Measurements from ENCODE around the gene ARG2.

The ARG2 gene

DNA sequence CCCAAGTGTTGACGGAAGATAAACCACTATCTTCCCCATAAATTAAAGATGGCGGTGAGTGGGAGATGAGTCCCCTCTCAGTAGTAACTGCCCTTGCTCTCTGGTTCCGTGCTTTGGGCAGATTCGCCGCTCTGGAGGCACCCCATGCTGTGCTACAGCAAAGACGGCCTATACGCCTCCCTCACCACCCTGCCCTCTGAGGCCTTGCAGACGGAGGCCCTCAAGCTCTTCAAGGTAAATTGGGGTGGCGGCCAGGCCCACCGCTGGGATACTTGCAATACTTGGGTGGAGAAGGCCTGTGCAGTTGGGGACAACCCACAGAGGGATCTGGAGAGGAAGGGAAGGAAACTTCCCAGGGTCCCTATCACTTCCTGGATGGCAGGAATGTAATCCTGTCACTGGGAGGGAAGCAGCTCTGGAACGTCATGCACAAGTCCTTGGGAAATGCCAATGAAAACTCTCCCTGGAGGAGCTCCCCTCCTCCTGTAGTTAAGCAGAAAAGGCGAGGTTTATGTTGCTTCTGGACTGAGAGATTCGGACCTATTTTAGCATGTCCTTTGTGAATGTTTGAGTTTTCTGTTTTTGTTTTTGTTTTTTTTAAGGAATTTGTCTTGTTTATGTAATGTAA is 42.4 kb upstream of the ARG2 start:
- Histone ChIP-seq H3K9ac (ENCODE audit: low read length in 2 of 2) (no peak overlapping the region), H3K9me3 (ENCODE audit: control insufficient read depth in 2 of 2, low read length in 2 of 2) (no peaks in the 10 kb centered on the region), H3K36me3 (ENCODE audit: control insufficient read depth in 2 of 2, insufficient read depth in 2 of 2, low read length in 2 of 2) (peaks cover 0 to 12% of the 10 kb centered on the region in 2 donors), H3K4me1 (ENCODE audit: control insufficient read depth, insufficient read depth, low read length) (no peaks in the 10 kb centered on the region), H3K27me3 (ENCODE audit: control insufficient read depth in 1 of 2, insufficient read depth in 2 of 2, low read length in 2 of 2) (no peaks in the 10 kb centered on the region), H3K4me3 (ENCODE audit: low read length in 2 of 2) (no peak overlapping the region), H3K27ac (ENCODE audit: low read length) (no peak overlapping the region)

- no peak overlapping the region for H3K9ac ChIP-seq (ENCODE audit: low read length in 2 of 2)
- H3K4me3 ChIP-seq (ENCODE audit: low read length in 2 of 2) = no peak overlapping the region
- H3K4me1 ChIP-seq (ENCODE audit: control insufficient read depth, insufficient read depth, low read length) = no peaks in the 10 kb centered on the region
- H3K36me3 ChIP-seq (ENCODE audit: control insufficient read depth in 2 of 2, insufficient read depth in 2 of 2, low read length in 2 of 2) = peaks cover 0 to 12% of the 10 kb centered on the region in 2 donors
- H3K9me3 ChIP-seq (ENCODE audit: control insufficient read depth in 2 of 2, low read length in 2 of 2) = no peaks in the 10 kb centered on the region
- no peak overlapping the region for H3K27ac ChIP-seq (ENCODE audit: low read length)
- H3K27me3 ChIP-seq (ENCODE audit: control insufficient read depth in 1 of 2, insufficient read depth in 2 of 2, low read length in 2 of 2) = no peaks in the 10 kb centered on the region
These were observed 41.6 kb upstream of the ARG2 start for GRCh38 chr14:67577909-67578749.

DNA sequence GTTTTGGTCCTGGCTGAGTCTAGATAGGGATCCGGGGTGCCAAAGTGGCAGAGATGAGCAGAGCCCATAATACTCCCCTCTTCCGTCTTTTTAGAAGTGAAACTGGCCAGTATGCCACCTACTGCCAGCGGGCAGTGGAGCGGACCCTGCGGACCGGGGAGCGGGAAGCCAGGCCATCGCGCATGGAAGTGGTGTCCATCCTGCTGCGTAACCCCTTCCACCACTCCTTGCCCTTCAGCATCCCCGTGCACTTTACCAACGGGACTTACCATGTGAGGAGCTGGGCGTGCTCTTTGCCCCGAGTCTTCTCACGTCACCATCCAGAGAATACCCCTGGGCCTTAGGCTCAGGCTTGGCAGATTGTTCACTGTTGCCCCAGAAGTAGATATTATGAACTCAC is 40.7 kb upstream of the ARG2 start:
- Histone ChIP-seq H3K4me1 (ENCODE audit: control insufficient read depth, insufficient read depth, low read length) (no peaks in the 10 kb centered on the region), H3K27me3 (ENCODE audit: control insufficient read depth in 1 of 2, insufficient read depth in 2 of 2, low read length in 2 of 2) (no peaks in the 10 kb centered on the region), H3K9ac (ENCODE audit: low read length in 2 of 2) (no peak overlapping the region), H3K4me3 (ENCODE audit: low read length in 2 of 2) (no peak overlapping the region), H3K27ac (ENCODE audit: low read length) (no peak overlapping the region), H3K36me3 (ENCODE audit: control insufficient read depth in 2 of 2, insufficient read depth in 2 of 2, low read length in 2 of 2) (peaks cover 0 to 14% of the 10 kb centered on the region in 2 donors), H3K9me3 (ENCODE audit: control insufficient read depth in 2 of 2, low read length in 2 of 2) (no peaks in the 10 kb centered on the region)

DNA sequence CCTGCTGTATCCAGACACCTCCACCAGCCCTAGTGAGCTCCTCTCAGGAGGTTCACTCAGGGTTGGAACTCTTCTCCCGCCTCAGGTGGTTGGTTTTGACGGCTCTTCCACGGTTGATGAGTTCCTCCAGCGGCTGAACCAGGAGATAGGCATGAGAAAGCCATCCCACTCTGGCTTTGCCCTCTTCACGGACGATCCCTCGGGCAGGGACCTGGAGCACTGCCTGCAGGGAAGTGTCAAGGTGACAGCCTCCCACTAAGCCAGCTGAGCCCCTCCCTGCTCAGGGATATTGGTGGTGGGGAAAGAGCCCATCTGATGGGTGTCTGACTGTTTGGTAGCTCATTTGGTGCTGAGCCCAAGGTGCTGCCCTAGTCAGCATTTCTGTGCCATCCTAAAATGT is 40.1 kb upstream of the ARG2 start:
- Histone ChIP-seq H3K4me1 (ENCODE audit: control insufficient read depth, insufficient read depth, low read length) (no peaks in the 10 kb centered on the region), H3K9ac (ENCODE audit: low read length in 2 of 2) (no peak overlapping the region), H3K27ac (ENCODE audit: low read length) (no peak overlapping the region), H3K9me3 (ENCODE audit: control insufficient read depth in 2 of 2, low read length in 2 of 2) (no peaks in the 10 kb centered on the region), H3K4me3 (ENCODE audit: low read length in 2 of 2) (no peak overlapping the region), H3K36me3 (ENCODE audit: control insufficient read depth in 2 of 2, insufficient read depth in 2 of 2, low read length in 2 of 2) (peaks cover 0 to 14% of the 10 kb centered on the region in 2 donors), H3K27me3 (ENCODE audit: control insufficient read depth in 1 of 2, insufficient read depth in 2 of 2, low read length in 2 of 2) (no peaks in the 10 kb centered on the region)

DNA sequence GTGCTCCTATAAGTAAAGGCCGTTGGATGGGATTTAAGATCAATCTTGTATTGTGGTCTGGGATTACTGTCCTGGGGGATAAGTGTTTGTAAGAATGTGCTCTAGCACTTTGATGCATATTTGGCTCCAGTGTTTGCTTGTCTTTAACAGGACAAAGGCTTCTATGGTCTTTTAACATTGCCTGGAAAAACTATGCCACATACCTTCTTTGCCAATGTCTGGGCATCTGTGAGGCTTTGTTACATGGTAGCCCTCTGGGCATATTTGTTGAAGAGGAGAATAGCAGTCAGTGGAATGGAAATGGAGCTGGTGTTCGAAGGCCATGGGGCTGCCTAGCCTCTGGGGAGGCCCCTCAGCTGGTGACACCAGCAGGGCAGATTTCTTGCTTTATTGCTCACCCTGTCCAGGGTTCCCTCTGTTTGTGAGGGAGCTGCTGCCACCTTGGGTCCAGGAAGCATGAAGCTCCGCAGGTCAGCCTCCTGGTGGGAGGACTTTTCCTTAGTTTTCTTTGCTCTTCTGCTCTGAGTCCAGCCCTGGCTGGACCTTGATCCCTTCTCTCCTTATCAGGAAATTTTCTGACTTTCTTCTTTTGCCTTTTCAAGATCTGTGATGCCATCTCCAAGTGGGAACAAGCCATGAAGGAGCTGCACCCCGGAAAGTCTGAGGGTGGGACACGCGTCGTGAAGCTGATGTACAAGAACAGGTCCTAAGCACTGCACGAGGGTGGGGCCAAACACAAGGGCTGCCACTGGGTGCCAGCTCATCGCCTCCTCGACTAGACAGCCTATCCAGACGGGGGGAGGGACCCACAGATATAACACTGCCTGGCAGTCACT is 39.2 kb upstream of the ARG2 start:
- no peaks in the 10 kb centered on the region for H3K4me1 ChIP-seq (ENCODE audit: control insufficient read depth, insufficient read depth, low read length)
- no peak overlapping the region for H3K9ac ChIP-seq (ENCODE audit: low read length in 2 of 2)
- peaks cover 2 to 16% of the 10 kb centered on the region in 2 donors for H3K36me3 ChIP-seq (ENCODE audit: control insufficient read depth in 2 of 2, insufficient read depth in 2 of 2, low read length in 2 of 2)
- H3K27ac ChIP-seq (ENCODE audit: low read length) = no peak overlapping the region
- no peaks in the 10 kb centered on the region for H3K27me3 ChIP-seq (ENCODE audit: control insufficient read depth in 1 of 2, insufficient read depth in 2 of 2, low read length in 2 of 2)
- no peak overlapping the region for H3K4me3 ChIP-seq (ENCODE audit: low read length in 2 of 2)
- no peaks in the 10 kb centered on the region for H3K9me3 ChIP-seq (ENCODE audit: control insufficient read depth in 2 of 2, low read length in 2 of 2)

DNA sequence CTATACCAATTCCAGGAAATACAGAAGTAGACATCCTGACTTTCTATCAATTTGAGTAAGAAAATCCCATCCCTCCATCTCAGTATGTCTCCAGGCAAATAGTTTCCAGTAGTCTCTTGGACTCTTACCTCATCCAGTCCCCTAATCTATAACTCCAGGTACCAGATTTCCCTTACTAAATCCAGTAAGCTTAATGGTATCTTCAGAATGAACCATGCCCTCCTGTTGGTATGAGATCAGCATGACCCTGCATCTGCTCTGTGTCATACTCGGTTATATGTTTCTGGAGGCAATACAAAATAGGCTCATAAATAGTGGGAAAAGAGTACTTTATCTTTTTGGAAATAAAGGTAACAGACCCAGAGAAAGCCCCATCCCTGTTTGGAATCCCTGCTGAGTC is 38.1 kb upstream of the ARG2 start:
- Histone ChIP-seq H3K4me3 (ENCODE audit: low read length in 2 of 2) (no peak overlapping the region), H3K4me1 (ENCODE audit: control insufficient read depth, insufficient read depth, low read length) (no peaks in the 10 kb centered on the region), H3K27me3 (ENCODE audit: control insufficient read depth in 1 of 2, insufficient read depth in 2 of 2, low read length in 2 of 2) (no peaks in the 10 kb centered on the region), H3K9ac (ENCODE audit: low read length in 2 of 2) (no peak overlapping the region), H3K9me3 (ENCODE audit: control insufficient read depth in 2 of 2, low read length in 2 of 2) (no peaks in the 10 kb centered on the region), H3K27ac (ENCODE audit: low read length) (no peak overlapping the region), H3K36me3 (ENCODE audit: control insufficient read depth in 2 of 2, insufficient read depth in 2 of 2, low read length in 2 of 2) (peaks cover 10 to 19% of the 10 kb centered on the region in 2 donors)

- Histone ChIP-seq H3K4me1 (ENCODE audit: control insufficient read depth, insufficient read depth, low read length) (no peaks in the 10 kb centered on the region), H3K9me3 (ENCODE audit: control insufficient read depth in 2 of 2, low read length in 2 of 2) (no peaks in the 10 kb centered on the region), H3K27ac (ENCODE audit: low read length) (no peak overlapping the region), H3K27me3 (ENCODE audit: control insufficient read depth in 1 of 2, insufficient read depth in 2 of 2, low read length in 2 of 2) (no peaks in the 10 kb centered on the region), H3K4me3 (ENCODE audit: low read length in 2 of 2) (no peak overlapping the region), H3K9ac (ENCODE audit: low read length in 2 of 2) (no peak overlapping the region), H3K36me3 (ENCODE audit: control insufficient read depth in 2 of 2, insufficient read depth in 2 of 2, low read length in 2 of 2) (peaks cover 10 to 21% of the 10 kb centered on the region in 2 donors)
These were observed 37.7 kb upstream of the ARG2 start for GRCh38 chr14:67582061-67582460.

- H3K9me3 ChIP-seq (ENCODE audit: control insufficient read depth in 2 of 2, low read length in 2 of 2) = no peaks in the 10 kb centered on the region
These were observed 35.7 kb upstream of the ARG2 start for GRCh38 chr14:67583711-67584644.

GRCh38 chr14:67584978-67585377 is 34.7 kb upstream of the ARG2 start:
- Histone ChIP-seq H3K36me3 (ENCODE audit: control insufficient read depth in 2 of 2, insufficient read depth in 2 of 2, low read length in 2 of 2) (peaks cover 24 to 37% of the 10 kb centered on the region in 2 donors), H3K4me1 (ENCODE audit: control insufficient read depth, insufficient read depth, low read length) (no peaks in the 10 kb centered on the region), H3K27ac (ENCODE audit: low read length) (no peak overlapping the region), H3K4me3 (ENCODE audit: low read length in 2 of 2) (no peak overlapping the region), H3K9ac (ENCODE audit: low read length in 2 of 2) (no peak overlapping the region), H3K27me3 (ENCODE audit: control insufficient read depth in 1 of 2, insufficient read depth in 2 of 2, low read length in 2 of 2) (no peaks in the 10 kb centered on the region), H3K9me3 (ENCODE audit: control insufficient read depth in 2 of 2, low read length in 2 of 2) (no peaks in the 10 kb centered on the region)

More at GRCh38 chr14:67583711-67584644, 35.7 kb upstream of the ARG2 start:
- Histone ChIP-seq H3K4me1 (ENCODE audit: control insufficient read depth, insufficient read depth, low read length) (no peaks in the 10 kb centered on the region), H3K9ac (ENCODE audit: low read length in 2 of 2) (no peak overlapping the region), H3K27ac (ENCODE audit: low read length) (no peak overlapping the region), H3K4me3 (ENCODE audit: low read length in 2 of 2) (no peak overlapping the region), H3K36me3 (ENCODE audit: control insufficient read depth in 2 of 2, insufficient read depth in 2 of 2, low read length in 2 of 2) (peaks cover 16 to 32% of the 10 kb centered on the region in 2 donors), H3K27me3 (ENCODE audit: control insufficient read depth in 1 of 2, insufficient read depth in 2 of 2, low read length in 2 of 2) (no peaks in the 10 kb centered on the region)

DNA sequence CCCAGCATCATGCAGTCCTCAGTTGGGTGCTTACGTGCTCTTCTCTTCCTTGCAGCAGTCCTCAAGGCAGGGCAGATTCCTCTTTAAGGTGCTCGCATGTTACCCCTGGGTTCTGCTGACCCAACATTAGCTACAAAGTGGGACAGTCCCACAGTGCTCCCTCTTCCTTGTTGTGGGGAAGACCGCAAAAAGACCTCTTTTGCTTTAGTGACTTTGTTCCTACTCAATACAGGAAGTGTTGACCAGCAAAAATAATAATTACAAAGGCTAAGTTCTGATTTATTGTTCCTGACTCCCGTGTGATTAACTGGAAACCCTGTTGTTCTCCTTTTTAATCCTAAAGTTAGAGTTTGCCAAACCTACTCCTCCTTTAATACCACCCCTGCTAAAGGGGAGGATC is 33.4 kb upstream of the ARG2 start:
- H3K9ac ChIP-seq (ENCODE audit: low read length in 2 of 2) = no peak overlapping the region
- H3K27me3 ChIP-seq (ENCODE audit: control insufficient read depth in 1 of 2, insufficient read depth in 2 of 2, low read length in 2 of 2) = no peaks in the 10 kb centered on the region
- H3K4me1 ChIP-seq (ENCODE audit: control insufficient read depth, insufficient read depth, low read length) = no peaks in the 10 kb centered on the region
- H3K36me3 ChIP-seq (ENCODE audit: control insufficient read depth in 2 of 2, insufficient read depth in 2 of 2, low read length in 2 of 2) = peaks cover 28 to 39% of the 10 kb centered on the region in 2 donors
- no peak overlapping the region for H3K27ac ChIP-seq (ENCODE audit: low read length)
- H3K9me3 ChIP-seq (ENCODE audit: control insufficient read depth in 2 of 2, low read length in 2 of 2) = no peaks in the 10 kb centered on the region
- H3K4me3 ChIP-seq (ENCODE audit: low read length in 2 of 2) = no peak overlapping the region

Data from stomach smooth muscle (tissue), 2 donors.